HepG2 (cell line): ENCODE measurements around the gene AP3D1. TPM values are rescaled to one million over a fixed set of nuclear protein-coding genes. Genes with fewer than 3 reads are reported as not detected.

ENCODE experiments used
- CREM ChIP-seq, 2 experiments: sonication (generic) in 1 of 2; formaldehyde crosslinking in 1 of 2; IDR thresholded peaks; 2 replicates each; pipeline versions ENCODE4 v1.4.0 to v1.6.1; 2016 to 2020; ENCODE audit warnings: antibody characterized with exemption in 1 of 2, mild to moderate bottlenecking in 1 of 2, missing genetic modification reagents in 1 of 2
- E2F2 ChIP-seq: sonication (generic); formaldehyde crosslinking; IDR thresholded peaks from 2 replicates; pipeline ENCODE4 v1.4.0; 2020; ENCODE audit warnings: missing genetic modification reagents, borderline replicate concordance
- GABPA ChIP-seq, 2 experiments: IDR thresholded peaks; 2 replicates each; pipeline ENCODE4 v1.6.1; 2011 to 2016; ENCODE audit warnings: low read depth in 2 of 2, low read length in 1 of 2, missing biosample characterization in 1 of 2, missing genetic modification characterization in 1 of 2
- GZF1 ChIP-seq: sonication (generic); formaldehyde crosslinking; IDR thresholded peaks from 2 replicates; pipeline ENCODE4 v1.5.1; 2020; ENCODE audit warnings: mild to moderate bottlenecking, missing genetic modification reagents
- HINFP ChIP-seq: sonication (generic); formaldehyde crosslinking; IDR thresholded peaks from 2 replicates; pipeline ENCODE4 v1.4.0; 2020; ENCODE audit warnings: low read depth, mild to moderate bottlenecking, missing genetic modification reagents
- KLF6 ChIP-seq: IDR thresholded peaks from 2 replicates; pipeline ENCODE4 v1.8.0; 2016; ENCODE audit warnings: missing biosample characterization, missing genetic modification reagents
- MED13 ChIP-seq: sonication (generic); formaldehyde crosslinking; IDR thresholded peaks from 2 replicates; pipeline ENCODE4 v1.5.0; 2020; ENCODE audit warnings: missing genetic modification reagents
- NCOA2 ChIP-seq: sonication (generic); formaldehyde crosslinking; IDR thresholded peaks from 2 replicates; pipeline ENCODE4 v1.8.0; 2022; ENCODE audit warnings: inconsistent platforms
- NR3C1 ChIP-seq: sonication (generic); formaldehyde crosslinking; IDR thresholded peaks from 2 replicates; pipeline ENCODE4 v1.4.0; 2020; ENCODE audit warnings: missing genetic modification reagents
- ZFP91 ChIP-seq: sonication (generic); formaldehyde crosslinking; IDR thresholded peaks from 2 replicates; pipeline ENCODE4 v1.9.0; 2022; ENCODE audit warnings: missing genetic modification reagents, mild to moderate bottlenecking, borderline replicate concordance
- ZFY ChIP-seq: sonication (generic); formaldehyde crosslinking; IDR thresholded peaks from 2 replicates; pipeline ENCODE4 v1.4.0; 2020; ENCODE audit warnings: missing genetic modification reagents
- ZHX1 ChIP-seq: sonication (generic); formaldehyde crosslinking; IDR thresholded peaks from 2 replicates; pipeline ENCODE4 v1.8.1; 2022; ENCODE audit warnings: low read depth, mild to moderate bottlenecking, missing genetic modification reagents
- ZNF160 ChIP-seq: sonication (generic); formaldehyde crosslinking; IDR thresholded peaks from 2 replicates; pipeline ENCODE4 v1.8.0; 2022; ENCODE audit warnings: mild to moderate bottlenecking, inconsistent platforms, missing genetic modification reagents
- ZNF20 ChIP-seq: sonication (generic); formaldehyde crosslinking; IDR thresholded peaks from 2 replicates; pipeline ENCODE4 v1.4.0; 2020; ENCODE audit warnings: mild to moderate bottlenecking, moderate library complexity, missing genetic modification reagents
- ZNF431 ChIP-seq: sonication (generic); formaldehyde crosslinking; IDR thresholded peaks from 2 replicates; pipeline ENCODE4 v1.9.0; 2022; ENCODE audit warnings: missing genetic modification reagents, low read depth, mild to moderate bottlenecking, borderline replicate concordance
- ZNF446 ChIP-seq: sonication (generic); formaldehyde crosslinking; IDR thresholded peaks from 2 replicates; pipeline ENCODE4 v1.5.0; 2020; ENCODE audit warnings: mild to moderate bottlenecking, missing genetic modification reagents
- ZNF766 ChIP-seq: sonication (generic); formaldehyde crosslinking; IDR thresholded peaks from 2 replicates; pipeline ENCODE4 v1.5.0; 2020; ENCODE audit warnings: missing genetic modification reagents, borderline replicate concordance
- ZXDC ChIP-seq: sonication (generic); formaldehyde crosslinking; IDR thresholded peaks from 2 replicates; pipeline ENCODE4 v1.5.0; 2020; ENCODE audit warnings: mild to moderate bottlenecking, missing genetic modification reagents
- polyA plus RNA-seq, 8 experiments: library from polyadenylated mRNA; depleted of rRNA in 3 of 8; stranded (reverse) in 7 of 8; unstranded in 1 of 8; fragments of >200 nt; fragmentation: Illumina TruSeq in 4 of 8; extraction: Trizol in 4 of 8; gene quantifications; 2 replicates each; pipeline versions ENCODE4 v1.2.1 to v1.2.3, GENCODE V29; 2011 to 2016; ENCODE audit warnings: low read depth in 4 of 8, missing spikeins in 1 of 8, mixed read lengths in 1 of 8; ENCODE audit not compliant: insufficient read depth in 1 of 8
- total RNA-seq, 5 experiments: library from RNA; depleted of rRNA; stranded (reverse); fragments of >200 nt; fragmentation: Illumina TruSeq; extraction: Trizol; gene quantifications; 2 replicates each; pipeline ENCODE4 v1.2.3, GENCODE V29; 2016; ENCODE audit warnings: low read depth in 1 of 5

AP3D1 gene
- total and polyA plus RNA-seq, 2 of the 13 experiments (the other 11 are each of a cell fraction or from before 2014, with no cell fraction given), result 68.0 to 82.6 TPM

GRCh38 chr19:2050991-2051772, 100.2 kb downstream of the AP3D1 start, which contains the start of gene MKNK2 (continued):
- TF ChIP-seq MED13 (CRISPR knock-in tag) (no peak), HINFP (CRISPR knock-in tag) (peak; percentile 100), ZFP91 (0 out of 2 replicates have a peak, but pooled peaks have one; percentile 71), CREM (IDR thresholded peaks at IDR 0.05) (no peak), CREM (CRISPR knock-in tag; IDR thresholded peaks at IDR 0.05) (0 out of 2 replicates have a peak, but pooled peaks have one; percentile 46), ZFY (peak; percentile 75), ZXDC (CRISPR knock-in tag) (no peak), ZNF446 (peak; percentile 45; the same call in 1 of the 2 replicates), ZNF766 (CRISPR knock-in tag) (no peak), E2F2 (CRISPR knock-in tag) (no peak; the same call in 1 of the 2 replicates), NCOA2 (CRISPR knock-in tag) (no peak), NR3C1 (no peak), GABPA (IDR thresholded peaks at IDR 0.05; ENCODE audit: low read depth, low read length) (no peak), GABPA (CRISPR knock-in tag; IDR thresholded peaks at IDR 0.05; ENCODE audit: low read depth) (no peak), GZF1 (CRISPR knock-in tag) (no peak), ZNF431 (no peak; the same call in 1 of the 2 replicates), ZNF160 (CRISPR knock-in tag) (no peak), ZHX1 (CRISPR knock-in tag) (0 out of 2 replicates have a peak, but pooled peaks have one; percentile 23), KLF6 (CRISPR knock-in tag) (0 out of 2 replicates have a peak, but pooled peaks have one; percentile 53), ZNF20 (CRISPR knock-in tag) (no peak)
